Smooth muscle cell of bladder (primary cell): ENCODE results near the gene COX8A. TPM values are rescaled to one million over a fixed set of nuclear protein-coding genes. Genes with fewer than 3 reads are reported as not detected.

Source experiments
- total RNA-seq: library from RNA; depleted of rRNA; stranded (reverse); fragments of >200 nt; gene quantifications from 2 replicates; pipeline ENCODE4 v1.2.3, GENCODE V29; 2014

COX8A gene, protein sequence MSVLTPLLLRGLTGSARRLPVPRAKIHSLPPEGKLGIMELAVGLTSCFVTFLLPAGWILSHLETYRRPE
- 347 and 502 TPM in 2 replicates for total RNA-seq

DNA sequence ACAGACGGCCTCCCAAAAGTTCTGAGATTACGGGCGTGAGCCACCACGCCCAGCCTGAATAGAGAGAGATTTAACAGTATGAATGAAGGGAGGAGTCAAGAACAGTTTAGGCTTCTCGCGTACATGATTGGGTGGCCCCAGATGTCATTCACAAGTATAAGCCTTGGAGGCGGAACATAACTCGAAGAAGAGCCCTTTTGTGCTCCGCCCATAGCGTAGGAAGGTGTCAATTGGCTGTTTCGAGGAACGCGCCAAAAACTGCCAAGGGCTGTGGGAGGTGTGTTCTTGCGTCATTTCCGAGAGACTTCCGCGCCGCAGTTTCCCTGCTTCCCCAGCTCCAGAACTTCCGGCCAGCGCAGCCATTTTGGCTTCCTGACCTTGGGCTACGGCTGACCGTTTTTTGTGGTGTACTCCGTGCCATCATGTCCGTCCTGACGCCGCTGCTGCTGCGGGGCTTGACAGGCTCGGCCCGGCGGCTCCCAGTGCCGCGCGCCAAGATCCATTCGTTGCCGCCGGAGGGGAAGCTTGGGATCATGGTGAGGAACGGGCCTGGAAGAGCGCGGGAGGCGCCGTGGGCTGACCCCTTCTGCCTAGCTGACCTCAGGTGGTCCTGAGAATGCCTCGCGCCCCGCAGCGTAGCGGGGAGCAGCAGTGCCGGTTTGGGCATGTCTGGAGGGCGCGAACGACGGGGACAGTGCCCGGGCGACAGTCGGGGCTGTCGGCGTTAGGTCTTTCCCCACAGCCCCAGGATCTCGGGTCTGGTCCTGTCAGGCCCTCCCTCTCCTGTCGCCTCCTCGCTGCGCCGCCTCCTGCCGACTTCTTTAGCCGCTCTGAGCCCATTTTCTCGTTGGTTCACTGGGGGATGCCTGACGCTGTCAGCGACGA, at the start of gene COX8A:
TSS of gene COX8A (plus strand) at position 362 of the 885 bp plus-strand sequence. CDS start at position 423, 61 bp downstream.

DNA sequence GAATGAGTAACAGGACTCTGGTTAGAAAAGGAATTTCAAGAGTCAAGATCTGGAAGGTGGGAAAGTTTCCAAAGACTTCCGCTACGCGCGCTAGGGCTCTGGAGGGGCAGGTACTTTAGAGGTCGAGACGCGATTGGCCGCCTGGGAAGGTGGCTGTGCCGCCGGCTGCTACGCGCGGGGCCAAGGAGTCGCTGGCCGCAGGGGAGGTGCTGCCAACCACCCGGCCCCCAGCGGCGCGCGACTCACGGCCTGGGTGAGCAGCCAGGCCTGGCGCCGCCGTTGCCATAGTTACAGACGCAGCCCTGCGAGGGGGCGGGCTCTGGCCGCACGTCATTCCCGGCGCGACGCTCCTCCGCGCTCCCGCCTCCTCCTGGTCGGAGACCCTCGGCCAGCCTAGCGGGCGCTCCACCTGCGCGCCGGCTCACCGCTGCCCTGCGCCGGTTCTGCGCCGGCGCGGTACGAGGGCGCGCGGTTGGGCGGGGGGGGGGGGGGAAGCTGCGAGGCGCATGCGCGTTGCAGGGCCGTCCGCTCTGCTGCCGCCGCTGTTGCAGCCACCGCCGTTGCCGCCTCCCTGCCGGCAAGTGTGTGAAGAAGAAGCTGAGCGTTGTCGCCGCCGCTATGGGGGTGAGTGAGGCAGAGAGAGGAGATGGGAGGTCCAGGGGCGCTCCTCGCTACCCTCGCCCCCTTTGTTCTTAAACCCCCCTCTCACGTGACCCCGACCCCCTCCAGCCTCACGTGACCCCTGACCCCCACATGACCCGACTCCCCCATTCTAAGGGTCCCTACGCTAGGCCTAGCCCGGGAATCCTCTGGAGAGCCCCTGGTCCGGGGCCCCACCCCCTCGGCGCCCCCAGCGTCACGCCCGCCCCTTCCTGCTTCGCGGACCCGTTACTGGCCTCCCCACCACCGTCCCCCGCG, 35.7 kb upstream of the COX8A start, which contains the start of gene NAA40:
TSS of gene NAA40 (plus strand) at position 524 of the 918 bp plus-strand sequence. CDS start at position 619, 95 bp downstream.

DNA sequence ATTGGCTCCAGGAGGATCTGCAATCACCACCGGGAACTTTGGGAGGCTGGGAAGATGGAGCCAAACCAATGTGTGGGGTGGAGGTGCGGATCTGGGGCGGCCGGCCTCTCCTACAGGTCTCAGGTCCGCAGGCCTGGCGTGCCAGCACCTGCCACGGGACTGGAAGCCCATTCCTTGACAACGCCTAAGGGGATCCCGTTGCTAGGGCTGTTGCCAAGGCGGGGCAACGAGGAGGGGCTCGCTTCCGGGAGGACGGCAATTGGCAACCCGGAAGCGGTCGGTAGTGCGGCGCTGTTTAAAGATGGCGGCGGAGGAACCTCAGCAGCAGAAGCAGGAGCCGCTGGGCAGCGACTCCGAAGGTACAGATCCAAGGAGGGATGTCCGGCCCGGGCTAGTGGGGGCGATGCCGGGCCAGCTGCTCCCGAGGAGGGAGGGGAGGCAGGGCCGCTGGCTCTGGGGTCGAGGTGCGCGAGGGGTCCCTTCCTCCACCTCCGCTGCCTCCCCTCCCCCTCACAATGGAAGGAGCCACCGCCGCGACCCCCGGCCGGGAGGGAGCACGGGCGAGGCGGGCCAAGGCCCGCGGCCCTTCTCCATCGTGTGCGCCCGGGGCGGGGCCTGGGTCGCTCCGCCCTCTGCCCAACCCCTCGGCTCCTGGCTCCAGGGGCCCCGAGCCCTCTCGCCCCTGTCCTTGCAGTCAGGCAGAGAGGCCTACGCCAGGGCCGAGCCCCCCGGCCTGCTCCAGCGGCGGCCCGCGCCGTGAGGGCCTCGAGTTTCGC, 11.9 kb downstream of the COX8A start, which contains the start of gene OTUB1:
TSS of gene OTUB1 (plus strand) at position 283 of the 776 bp plus-strand sequence. CDS start at position 302, 19 bp downstream.

Other genes starting within 250 kb of the COX8A start
- 7.4 and 10.2 TPM in 2 replicates for gene ZFTA, start 205.8 kb upstream of the COX8A start, total RNA-seq
- gene SPINDOC, start 161.2 kb upstream of the COX8A start, total RNA-seq, result 8.1 and 12.1 TPM in 2 replicates
- gene MARK2, start 135.5 kb upstream of the COX8A start, total RNA-seq, result 4.8 and 6.3 TPM in 2 replicates
- 2.8 and 4.3 TPM in 2 replicates for gene RCOR2, start 57.5 kb upstream of the COX8A start, total RNA-seq
- 6.4 and 9.2 TPM in 2 replicates for gene NAA40, start 35.6 kb upstream of the COX8A start, total RNA-seq
- gene OTUB1, start 11.8 kb downstream of the COX8A start, total RNA-seq, result 44.9 and 49.4 TPM in 2 replicates
- 0.18 and 0.28 TPM in 2 replicates for gene FLRT1, start 61.3 kb downstream of the COX8A start, total RNA-seq
- 15.9 and 17.7 TPM in 2 replicates for gene MACROD1, start 191.5 kb downstream of the COX8A start, total RNA-seq
- 91.6 and 122 TPM in 2 replicates for gene STIP1, start 211.6 kb downstream of the COX8A start, total RNA-seq
- gene FERMT3, start 232.1 kb downstream of the COX8A start, total RNA-seq, result 1.4 and 2.0 TPM in 2 replicates